HG02798 (cell line): Measurements from ENCODE around the gene SHB.

ENCODE experiments used
- ATAC-seq: cut with Tn5 transposase; IDR thresholded peaks from one replicate; pipeline ENCODE4 v1.9.1; 2021; ENCODE audit warnings: mild to moderate bottlenecking; ENCODE audit not compliant: unreplicated experiment, poor library complexity

The SHB gene

GRCh38 chr9:38068701-38069628, at the start of gene SHB:
Gene SHB (minus strand): TSS chr9:38069227. CDS start chr9:38068645, 582 bp downstream.
- peak; percentile 58 for ATAC-seq

GRCh38 chr9:38117651-38118050, 48.6 kb upstream of the SHB start:
- no peak for ATAC-seq

- no peak for ATAC-seq
Measured at GRCh38 chr9:38114905-38115304, 45.9 kb upstream of the SHB start.

GRCh38 chr9:38112456-38112855, 43.4 kb upstream of the SHB start:
- no peak for ATAC-seq

GRCh38 chr9:38112049-38112448, 43.0 kb upstream of the SHB start:
- ATAC-seq, result no peak

- no peak for ATAC-seq
Measured at GRCh38 chr9:38110476-38110875, 41.4 kb upstream of the SHB start.

GRCh38 chr9:38109601-38110000, 40.6 kb upstream of the SHB start:
- no peak for ATAC-seq

- ATAC-seq, result no peak
Measured at GRCh38 chr9:38108326-38108725, 39.3 kb upstream of the SHB start.

GRCh38 chr9:38107811-38108304, 38.8 kb upstream of the SHB start:
- peak; percentile 57 for ATAC-seq

- ATAC-seq, result peak; percentile 39
Measured at GRCh38 chr9:38107405-38107804, 38.4 kb upstream of the SHB start.

GRCh38 chr9:38106488-38106887, 37.5 kb upstream of the SHB start:
- ATAC-seq, result no peak

GRCh38 chr9:38103340-38103739, 34.3 kb upstream of the SHB start:
- no peak for ATAC-seq

GRCh38 chr9:38101423-38101822, 32.4 kb upstream of the SHB start:
- ATAC-seq, result no peak

GRCh38 chr9:38096238-38096805, 27.3 kb upstream of the SHB start:
- ATAC-seq, result no peak

GRCh38 chr9:38094165-38094564, 25.1 kb upstream of the SHB start:
- ATAC-seq, result no peak

- no peak for ATAC-seq
Measured at GRCh38 chr9:38092656-38093055, 23.6 kb upstream of the SHB start.

- ATAC-seq, result peak; percentile 41
Measured at GRCh38 chr9:38092200-38092524, 23.1 kb upstream of the SHB start.

GRCh38 chr9:38091310-38092199, 22.5 kb upstream of the SHB start:
- ATAC-seq, result peak; percentile 57

- ATAC-seq, result no peak
Measured at GRCh38 chr9:38090170-38090569, 21.1 kb upstream of the SHB start.

GRCh38 chr9:38089387-38090165, 20.5 kb upstream of the SHB start:
- no peak for ATAC-seq
